Endothelial cell of umbilical vein (primary cell): ENCODE results near the gene CPZ. TPM values are rescaled to one million over a fixed set of nuclear protein-coding genes. Genes with fewer than 3 reads are reported as not detected.

Source experiments
- BruUV-seq: library from RNA; stranded (reverse); fragments of 400-500 nt; replicated peaks from 2 replicates; lab custom pipeline; 2021; lab: Mats Ljungman, UMichigan
- CTCF ChIA-PET: fragments of 300-600, 350-600 bp; sonication (Branson Sonifier 250); formaldehyde crosslinking; loops from one replicate; lab custom pipeline; 2021; ENCODE audit warnings: antibody characterized with exemption, inconsistent platforms; lab: Charles Lee
- POLR2A ChIA-PET: fragments of 300-600, 350-600 bp; sonication (Branson Sonifier 250); formaldehyde crosslinking; loops from one replicate; lab custom pipeline; 2021; ENCODE audit warnings: antibody characterized with exemption, inconsistent platforms; lab: Charles Lee
- DNase-seq: peaks from one replicate; pipeline ENCODE4 v3.0.0-alpha.2; 2011; ENCODE audit warnings: low read depth, low spot score
- FAIRE-seq: peaks from 2 replicates; lab custom pipeline; 2011; peaks lifted over from hg19 to GRCh38; lab: Jason Lieb, UNC
- H2AFZ ChIP-seq: 2 replicates; pipeline ENCODE4 v1.6.0; 2012; ENCODE audit warnings: low read depth, low read length, control low read depth, inconsistent platforms
- H3K27ac ChIP-seq: 2 replicates; pipeline ENCODE4 v1.5.1; 2011; ENCODE audit warnings: low read depth, mild to moderate bottlenecking, control low read depth, low read length, moderate library complexity; ENCODE audit not compliant: insufficient read depth
- H3K27me3 ChIP-seq, 2 experiments: 2 replicates each; pipeline versions ENCODE4 v1.6.0 to v1.6.1; 2011; ENCODE audit warnings: low read length in 2 of 2, mixed read lengths in 1 of 2; ENCODE audit not compliant: control insufficient read depth in 2 of 2, insufficient read depth in 2 of 2
- H3K36me3 ChIP-seq, 2 experiments: 2 replicates in 1 of 2; 3 replicates in 1 of 2; pipeline ENCODE4 v1.5.1; 2011; ENCODE audit warnings: low read length in 2 of 2, mild to moderate bottlenecking in 1 of 2, moderate library complexity in 1 of 2; ENCODE audit not compliant: control insufficient read depth in 2 of 2, insufficient read depth in 2 of 2; ENCODE audit errors: extremely low read depth in 1 of 2
- H3K4me1 ChIP-seq: 3 replicates; pipeline ENCODE4 v1.5.1; 2011; ENCODE audit warnings: mild to moderate bottlenecking, low read length; ENCODE audit not compliant: control insufficient read depth, insufficient read depth; ENCODE audit errors: extremely low read depth
- H3K4me2 ChIP-seq: 2 replicates; pipeline ENCODE4 v1.6.1; 2011; ENCODE audit warnings: low read length, control low read depth, mixed read lengths; ENCODE audit not compliant: insufficient read depth
- H3K4me3 ChIP-seq, 3 experiments: fragments of 200-600 bp in 1 of 3; sonication (generic), shearing (Covaris generic) in 1 of 3; replicated peaks in 1 of 3; 2 replicates each; pipeline ENCODE4 v1.5.1; 2011 to 2016; ENCODE audit warnings: control low read depth in 3 of 3, low read length in 3 of 3, mild to moderate bottlenecking in 2 of 3, inconsistent platforms in 1 of 3, low read depth in 1 of 3, moderate library complexity in 1 of 3; ENCODE audit not compliant: insufficient read depth in 1 of 3
- H3K79me2 ChIP-seq: 2 replicates; pipeline ENCODE4 v1.6.0; 2012; ENCODE audit warnings: low read length, inconsistent platforms; ENCODE audit not compliant: control insufficient read depth, insufficient read depth
- H3K9ac ChIP-seq: replicated peaks from 2 replicates; pipeline ENCODE3; 2011; ENCODE audit warnings: low read length, control low read depth; ENCODE audit not compliant: insufficient read depth; ENCODE audit errors: extremely low read depth
- H3K9me1 ChIP-seq: replicated peaks from 3 replicates; pipeline ENCODE4 v1.6.0; 2011; ENCODE audit warnings: mild to moderate bottlenecking, low read length; ENCODE audit not compliant: control insufficient read depth, insufficient read depth; ENCODE audit errors: extremely low read depth
- H3K9me3 ChIP-seq: replicated peaks from 2 replicates; pipeline ENCODE4 v1.5.1; 2012; ENCODE audit warnings: low read length, inconsistent platforms; ENCODE audit not compliant: control insufficient read depth, insufficient read depth
- H4K20me1 ChIP-seq: replicated peaks from 2 replicates; pipeline ENCODE3; 2011; ENCODE audit warnings: mild to moderate bottlenecking, low read length; ENCODE audit not compliant: control insufficient read depth, insufficient read depth; ENCODE audit errors: extremely low read depth
- CTCF ChIP-seq, 2 donors: IDR thresholded peaks; 1 replicate in 1 of 2; 2 replicates in 1 of 2; pipeline ENCODE4 v1.5.1; 2011; ENCODE audit warnings: low read length in 2 of 2, mild to moderate bottlenecking in 2 of 2, moderate library complexity in 2 of 2, control low read depth in 1 of 2, inconsistent platforms in 1 of 2, low read depth in 1 of 2; ENCODE audit not compliant: insufficient read depth in 1 of 2; ENCODE audit errors: extremely low read depth in 1 of 2
- EZH2 ChIP-seq: IDR thresholded peaks from 2 replicates; pipeline ENCODE4 v1.6.1; 2012; ENCODE audit warnings: borderline replicate concordance, low read depth, mild to moderate bottlenecking, moderate library complexity, low read length, inconsistent platforms; ENCODE audit not compliant: severe bottlenecking
- FOS ChIP-seq: IDR thresholded peaks from 2 replicates; pipeline ENCODE4 v1.6.1; 2011; ENCODE audit warnings: mild to moderate bottlenecking, low read length, moderate library complexity, borderline replicate concordance; ENCODE audit not compliant: insufficient read depth
- GATA2 ChIP-seq: IDR thresholded peaks from 2 replicates; pipeline ENCODE4 v1.7.0; 2011; ENCODE audit warnings: low read depth, mild to moderate bottlenecking, moderate library complexity, mixed read lengths, low read length; ENCODE audit not compliant: insufficient read length, insufficient read depth
- JUN ChIP-seq: IDR thresholded peaks from 2 replicates; pipeline ENCODE4 v1.6.1; 2011; ENCODE audit warnings: borderline replicate concordance, low read depth; ENCODE audit not compliant: insufficient read length, insufficient read depth
- MYC ChIP-seq: IDR thresholded peaks from one replicate; pipeline ENCODE4 v1.6.1; 2011; ENCODE audit warnings: mild to moderate bottlenecking, low read depth, low read length
- POLR2A ChIP-seq: IDR thresholded peaks from 2 replicates; pipeline ENCODE4 v1.6.1; 2012; ENCODE audit warnings: low read depth, mild to moderate bottlenecking, control low read depth, low read length
- POLR2AphosphoS5 ChIP-seq: IDR thresholded peaks from 2 replicates; pipeline ENCODE4 v1.6.1; 2012; ENCODE audit warnings: low read depth, mild to moderate bottlenecking, control low read depth, low read length, moderate library complexity; ENCODE audit not compliant: insufficient read depth
- dilution Hi-C: fragments of 300-500 bp; cut with MboI; formaldehyde crosslinking; loops from one replicate; pipeline ENCODE4 v1.15.0; 2019; ENCODE audit warnings: low sequenced_read_pairs; ENCODE audit not compliant: extremely low pct_ligation_motif_present
- intact Hi-C: fragments of 100-400 bp; cut with micrococcal nuclease; formaldehyde crosslinking; loops from one replicate; pipeline ENCODE4 v1.10.0; 2022
- polyA plus RNA-seq, 4 experiments: library from polyadenylated mRNA; depleted of rRNA in 3 of 4; stranded (reverse) in 3 of 4; unstranded in 1 of 4; fragments of >200 nt; gene quantifications; 2 replicates each; pipeline versions ENCODE4 v1.2.1 to v1.2.3, GENCODE V29; 2011 to 2012; ENCODE audit warnings: missing spikeins in 1 of 4
- total RNA-seq: library from RNA; stranded (reverse); gene quantifications from 2 replicates; pipeline ENCODE4 v1.2.3, GENCODE V29; 2021
- TF ChIP-seq, protein P1 (sequence below): IDR thresholded peaks from 2 replicates; pipeline ENCODE4 v1.6.1; 2011; ENCODE audit not compliant: insufficient read depth, insufficient read length

Gene CPZ
- total and polyA plus RNA-seq, 2 donors (not counting 3 experiments of a cell fraction or from before 2014, with no cell fraction given), result not detected

DNA sequence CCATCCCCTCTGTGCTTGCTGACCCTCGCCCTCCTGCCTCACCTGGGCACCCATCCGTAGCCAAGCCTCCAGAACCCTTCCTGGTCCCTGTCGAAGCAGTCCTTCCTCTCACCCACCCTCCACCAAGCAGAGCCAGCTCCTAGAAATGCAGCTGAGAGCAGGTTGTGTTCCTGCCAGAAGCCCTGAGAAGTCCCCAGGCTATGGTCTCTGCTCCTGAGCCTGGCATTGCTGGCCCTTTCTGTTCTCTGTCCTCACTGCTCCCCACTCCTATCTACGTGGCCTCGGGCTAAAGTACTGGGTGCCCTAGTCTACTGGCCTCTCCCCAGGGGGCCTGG, 2.1 kb upstream of the CPZ start:
- FAIRE-seq (no peak), DNase-seq (no peak)
- POLR2A ChIA-PET, result no interaction called here
- Histone ChIP-seq H2AFZ (no peak overlapping the region), H3K9me3 (no peaks in the 10 kb centered on the region), H3K9ac (no peak overlapping the region), H3K36me3 (no peaks in the 10 kb centered on the region), H3K9me1 (no peaks in the 10 kb centered on the region), H3K4me2 (no peak overlapping the region), H3K79me2 (no peaks in the 10 kb centered on the region), H3K4me1 (no peaks in the 10 kb centered on the region), H3K4me3 (no peak overlapping the region), H3K27ac (no peak overlapping the region), H4K20me1 (no peaks in the 10 kb centered on the region), H3K27me3 (peaks cover 22 to 26% of the 10 kb centered on the region in 2 experiments)
- dilution Hi-C loops (no loop called here), intact Hi-C loops (loop anchor here (10.0 kb wide), 1 partner anchor 326 kb away; the partner anchor contains the start of gene HTRA3)
- TF ChIP-seq FOS, result no peak
- TF ChIP-seq POLR2AphosphoS5, result no peak
- TF ChIP-seq EZH2, result no peak
- no peak for TF ChIP-seq JUN
- TF ChIP-seq POLR2A, result no peak
- CTCF ChIA-PET, result interaction anchor here (1.6 kb wide), 1 partner anchor 122 kb away, joined by 5 read pairs; no protein-coding TSS in a partner anchor
- BruUV-seq, result no TSS peak

DNA sequence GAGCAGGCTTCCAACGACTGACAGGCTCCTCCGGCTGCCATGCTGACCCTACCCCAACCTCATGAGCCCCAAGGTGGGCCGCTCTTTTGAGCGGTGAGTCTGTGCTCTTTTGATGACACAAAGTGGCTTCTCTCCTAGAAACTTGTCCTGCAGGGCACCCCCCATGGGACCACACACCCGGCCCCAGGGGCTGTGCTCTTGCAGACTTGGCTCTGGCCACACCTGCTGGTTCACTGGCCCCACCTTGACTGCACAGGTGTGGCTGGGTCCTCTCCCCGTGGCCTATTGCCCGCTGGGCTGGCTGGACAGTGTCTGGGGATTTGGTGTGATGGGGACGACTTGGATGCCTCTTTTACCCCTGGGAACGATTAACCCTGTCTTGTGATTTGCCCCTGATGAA, 1.5 kb upstream of the CPZ start:
- BruUV-seq, result no TSS peak
- Histone ChIP-seq H3K4me2 (no peak overlapping the region), H3K4me1 (no peaks in the 10 kb centered on the region), H3K9ac (no peak overlapping the region), H3K79me2 (no peaks in the 10 kb centered on the region), H3K36me3 (no peaks in the 10 kb centered on the region), H3K4me3 (no peak overlapping the region), H3K27me3 (peaks cover 22 to 26% of the 10 kb centered on the region in 2 experiments), H2AFZ (no peak overlapping the region), H3K9me1 (no peaks in the 10 kb centered on the region), H3K9me3 (no peaks in the 10 kb centered on the region), H4K20me1 (no peaks in the 10 kb centered on the region), H3K27ac (no peak overlapping the region)
- intact Hi-C loops, result loop anchor here (10.0 kb wide), 1 partner anchor 326 kb away; the partner anchor contains the start of gene HTRA3
- DNase-seq, result no peak
- no peak for FAIRE-seq
- TF ChIP-seq FOS (no peak), CTCF (IDR thresholded peaks at IDR 0.05; ENCODE audit: extremely low read depth in 1 of 2, insufficient read depth in 1 of 2, low read depth in 1 of 2, low read length in 2 of 2) (no peak), JUN (no peak), POLR2A (no peak), GATA2 (no peak), POLR2AphosphoS5 (no peak), EZH2 (no peak), MYC (no peak)
- TF ChIP-seq, protein P1, sequence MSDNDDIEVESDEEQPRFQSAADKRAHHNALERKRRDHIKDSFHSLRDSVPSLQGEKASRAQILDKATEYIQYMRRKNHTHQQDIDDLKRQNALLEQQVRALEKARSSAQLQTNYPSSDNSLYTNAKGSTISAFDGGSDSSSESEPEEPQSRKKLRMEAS, result no peak
- POLR2A ChIA-PET, result no interaction called here
- CTCF ChIA-PET, result no interaction called here
- dilution Hi-C loops, result no loop called here
